Fibroblast of the conjunctiva (primary cell): Measurements from ENCODE around the gene TMEM203.
"Not testable (repeated sequence)": the region's sequence is repeated elsewhere in the genome, so short reads cannot be mapped to it uniquely, and the experiment has no call there.

ENCODE experiments used
- DNase-seq: peaks from one replicate; pipeline ENCODE4 v3.0.0-alpha.2; 2010; ENCODE audit warnings: low read depth

TMEM203 gene

DNA sequence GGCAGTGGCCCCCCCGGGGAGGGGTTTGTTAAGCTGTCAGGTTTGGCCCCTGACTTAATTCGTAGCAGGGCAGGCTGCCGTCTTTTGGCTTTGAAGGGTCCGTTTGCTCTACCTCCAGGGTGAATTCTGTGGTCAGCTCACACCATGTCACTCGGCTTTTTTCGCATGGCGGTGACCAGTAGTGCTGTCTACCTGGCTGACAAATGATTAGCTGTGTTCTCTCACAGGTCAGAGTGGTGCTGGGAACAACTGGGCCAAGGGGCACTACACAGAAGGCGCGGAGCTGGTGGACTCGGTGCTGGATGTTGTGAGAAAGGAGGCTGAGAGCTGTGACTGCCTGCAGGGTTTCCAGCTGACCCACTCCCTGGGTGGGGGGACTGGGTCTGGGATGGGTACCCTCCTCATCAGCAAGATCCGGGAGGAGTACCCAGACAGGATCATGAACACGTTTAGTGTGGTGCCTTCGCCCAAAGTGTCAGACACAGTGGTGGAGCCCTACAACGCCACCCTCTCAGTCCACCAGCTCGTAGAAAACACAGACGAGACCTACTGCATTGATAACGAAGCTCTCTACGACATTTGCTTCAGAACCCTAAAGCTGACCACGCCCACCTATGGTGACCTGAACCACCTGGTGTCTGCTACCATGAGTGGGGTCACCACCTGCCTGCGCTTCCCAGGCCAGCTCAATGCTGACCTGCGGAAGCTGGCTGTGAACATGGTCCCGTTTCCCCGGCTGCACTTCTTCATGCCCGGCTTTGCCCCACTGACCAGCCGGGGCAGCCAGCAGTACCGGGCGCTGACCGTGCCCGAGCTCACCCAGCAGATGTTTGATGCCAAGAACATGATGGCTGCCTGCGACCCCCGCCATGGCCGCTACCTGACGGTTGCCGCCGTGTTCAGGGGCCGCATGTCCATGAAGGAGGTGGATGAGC, 37.1 kb upstream of the TMEM203 start:
- no peak for DNase-seq

DNA sequence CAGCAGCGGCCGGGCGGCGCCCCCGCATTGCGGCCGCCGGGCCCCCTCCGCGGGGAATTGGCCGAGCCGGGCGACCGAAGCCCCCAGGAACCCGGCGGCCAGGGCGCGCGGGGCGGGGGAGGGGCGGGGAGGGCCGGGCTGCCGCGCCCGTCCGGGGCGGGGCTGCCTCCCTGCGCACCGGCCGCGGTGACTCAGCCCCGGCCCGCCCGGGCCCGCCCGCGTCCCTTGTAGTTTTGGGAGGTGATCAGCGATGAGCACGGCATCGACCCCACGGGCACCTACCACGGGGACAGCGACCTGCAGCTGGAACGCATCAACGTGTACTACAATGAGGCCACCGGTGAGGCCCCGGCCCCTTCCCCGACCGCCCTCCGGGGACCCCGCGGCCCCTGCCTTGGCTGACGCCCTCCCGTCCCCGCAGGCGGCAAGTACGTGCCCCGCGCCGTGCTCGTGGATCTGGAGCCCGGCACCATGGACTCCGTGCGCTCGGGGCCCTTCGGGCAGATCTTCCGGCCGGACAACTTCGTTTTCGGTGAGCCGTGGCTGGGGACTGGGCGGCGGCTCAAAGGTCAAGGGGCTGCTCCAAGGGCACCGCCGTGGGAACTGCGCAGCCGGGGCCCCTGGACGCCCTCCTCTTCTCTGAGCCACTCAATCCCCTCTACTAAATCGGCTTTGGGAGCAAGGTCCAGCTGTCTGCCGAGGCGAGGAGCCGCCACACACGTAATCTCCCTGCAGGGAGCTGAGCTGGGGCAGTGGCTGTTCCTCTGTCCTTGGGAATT, 36.2 kb upstream of the TMEM203 start:
- DNase-seq = peak; percentile 12

DNA sequence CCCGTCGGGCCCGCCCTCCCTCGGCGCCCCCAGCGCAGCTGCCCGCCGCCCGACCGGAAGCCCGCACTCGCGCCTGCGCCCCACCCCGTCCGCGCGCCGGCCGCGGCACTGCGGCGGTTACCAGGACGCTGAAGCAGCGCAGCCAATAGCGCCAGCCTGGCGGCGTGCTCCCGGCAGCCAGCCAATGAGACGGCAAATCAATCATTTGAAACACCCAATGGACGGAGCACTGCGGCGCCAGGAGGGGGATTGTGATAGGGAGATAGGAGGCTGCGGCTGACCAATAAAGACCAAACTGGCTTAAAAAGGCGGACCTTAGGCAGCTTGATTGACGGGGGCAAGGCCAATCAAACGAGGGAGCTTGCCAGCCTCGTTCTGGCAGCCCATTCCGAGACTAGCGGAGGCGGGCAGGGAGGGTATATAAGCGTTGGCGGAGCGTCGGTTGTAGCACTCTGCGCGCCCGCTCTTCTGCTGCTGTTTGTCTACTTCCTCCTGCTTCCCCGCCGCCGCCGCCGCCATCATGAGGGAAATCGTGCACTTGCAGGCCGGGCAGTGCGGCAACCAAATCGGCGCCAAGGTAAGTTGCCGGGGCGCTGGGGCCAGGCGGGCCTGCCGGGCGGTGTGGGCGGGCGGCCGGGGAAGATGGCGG, 35.5 kb upstream of the TMEM203 start, which contains the start of gene TUBB4B:
TSS of gene TUBB4B (plus strand) at position 447 of the 649 bp plus-strand sequence. CDS start at position 521, 74 bp downstream.
- peak; percentile 100 for DNase-seq

DNA sequence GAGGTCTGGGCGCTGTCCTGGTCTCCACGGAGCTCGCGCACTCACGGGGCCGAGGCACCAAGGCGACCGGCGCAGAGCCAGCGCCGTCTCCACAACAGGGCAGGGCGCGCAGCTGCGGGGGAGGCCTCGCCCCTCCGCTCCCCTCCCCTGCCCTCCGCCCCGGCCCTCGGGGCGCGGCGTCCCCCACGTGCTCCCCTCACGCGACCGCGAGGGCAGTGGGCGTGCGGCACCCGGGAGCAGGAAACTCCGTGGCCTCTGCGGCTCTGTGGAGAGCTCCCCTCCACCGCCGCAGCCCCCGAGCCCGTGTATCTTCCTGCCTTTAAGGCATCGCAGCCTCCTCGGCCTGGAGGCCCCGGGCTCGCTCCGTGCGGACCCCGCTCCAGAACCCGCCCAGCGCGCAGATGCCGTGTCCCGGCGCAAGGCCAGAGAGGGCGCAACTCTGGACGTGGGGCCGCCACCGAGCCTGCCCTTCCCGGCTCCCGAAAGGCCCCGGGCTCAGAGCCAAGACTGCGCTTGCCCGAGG, 34.9 kb upstream of the TMEM203 start:
- DNase-seq = peak; percentile 81

DNA sequence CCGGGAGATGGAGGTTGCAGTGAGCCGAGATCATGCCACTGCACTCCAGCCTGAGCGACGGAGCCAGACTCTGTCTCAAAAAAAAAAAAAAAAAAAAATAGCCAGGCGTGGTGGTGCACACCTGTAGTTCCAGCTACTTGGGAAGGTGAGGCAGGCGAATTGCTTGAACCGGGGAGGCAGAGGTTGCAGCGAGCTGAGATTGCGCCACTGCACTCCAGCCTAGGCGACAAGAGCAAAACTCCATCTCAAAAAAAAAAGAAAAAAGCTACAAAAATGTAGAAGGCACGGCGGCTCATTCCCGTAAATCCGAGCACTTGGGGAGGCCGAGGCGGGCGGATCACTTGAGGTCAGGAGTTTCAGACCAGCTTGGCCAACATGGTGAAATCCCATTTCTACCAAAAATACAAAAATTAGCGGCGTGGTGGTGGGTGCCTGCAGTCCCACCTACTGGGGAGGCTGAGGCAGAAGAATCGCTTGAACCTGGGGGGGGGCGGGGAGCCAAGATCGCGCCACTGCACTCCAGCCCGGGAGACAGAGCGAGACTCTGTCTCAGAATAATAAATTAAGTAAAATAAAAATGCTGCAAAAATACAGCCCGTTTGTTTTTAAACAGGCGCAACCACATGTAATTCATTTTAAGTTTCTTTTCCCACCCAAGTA, 34.2 kb upstream of the TMEM203 start:
- not testable (repeated sequence) for DNase-seq

DNA sequence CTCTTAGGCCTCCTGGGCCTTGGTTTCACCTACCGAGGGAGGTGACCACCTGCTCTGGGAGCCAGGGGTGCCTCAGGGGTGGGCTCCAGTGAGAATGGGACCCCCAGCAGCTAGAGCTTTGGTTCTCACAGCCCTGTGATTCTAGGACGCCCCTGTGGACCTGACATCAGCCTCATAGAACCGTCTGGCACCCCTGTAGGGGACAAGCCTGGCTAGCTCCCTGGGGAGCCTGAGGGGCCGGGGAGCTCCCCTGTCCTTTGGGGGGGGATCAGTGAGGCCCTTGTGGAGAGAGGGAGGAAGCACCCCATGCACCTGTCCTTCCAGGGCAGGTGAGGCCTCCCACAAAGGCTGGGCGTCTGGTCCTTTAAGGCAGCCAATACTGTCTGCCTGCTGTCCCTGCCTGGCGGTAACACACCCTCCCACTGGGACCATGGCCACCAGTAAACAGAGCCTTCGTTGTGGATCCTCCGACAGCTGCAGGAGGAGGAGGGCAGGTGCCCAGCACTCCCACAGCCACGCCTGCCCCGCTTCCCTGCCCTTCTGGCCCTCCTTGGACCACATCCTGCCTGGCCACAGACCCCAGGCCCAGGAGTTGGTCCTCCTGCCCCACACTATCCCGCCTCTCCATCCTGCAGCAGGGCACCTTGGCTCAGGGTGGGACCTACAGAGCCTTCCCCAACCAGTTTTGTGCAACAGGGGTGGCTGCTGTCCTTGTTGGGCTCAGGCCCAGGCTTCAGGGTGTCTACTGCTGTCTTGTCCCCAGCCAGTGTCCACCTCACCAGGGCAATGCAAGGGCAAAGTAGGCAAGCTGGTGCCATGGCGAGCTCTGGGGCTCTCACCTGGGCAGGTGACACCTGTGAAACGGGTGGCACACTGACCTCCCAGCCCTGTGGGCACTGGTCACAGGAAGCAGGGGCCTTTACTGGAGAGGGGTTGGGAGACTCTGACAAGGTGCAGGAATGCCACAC, 32.6 kb upstream of the TMEM203 start:
- DNase-seq = no peak

DNA sequence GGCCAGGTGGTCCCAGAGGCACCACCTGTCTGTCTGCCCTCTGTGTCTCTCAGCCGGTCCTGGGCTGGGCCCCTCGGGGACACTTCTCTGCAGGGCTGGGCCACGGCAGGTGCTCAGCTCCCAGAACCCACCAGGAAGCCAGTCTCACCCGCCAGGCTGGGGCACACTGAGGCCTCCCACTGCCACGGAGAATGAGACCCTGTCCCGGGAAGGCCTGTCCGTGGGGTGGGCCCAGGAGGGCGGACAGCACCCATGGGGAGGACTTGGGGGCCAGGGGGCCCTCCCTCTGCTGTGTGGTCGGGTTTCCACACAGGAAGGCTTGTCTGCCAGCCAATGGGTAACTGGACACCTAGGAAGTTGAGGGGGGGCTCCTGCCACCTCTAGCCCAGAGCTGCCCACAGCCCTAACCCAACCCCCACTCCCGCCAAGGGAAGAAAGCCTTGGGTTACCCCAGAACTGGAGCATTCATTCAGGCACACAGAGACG, 31.5 kb upstream of the TMEM203 start:
- DNase-seq = no peak

DNA sequence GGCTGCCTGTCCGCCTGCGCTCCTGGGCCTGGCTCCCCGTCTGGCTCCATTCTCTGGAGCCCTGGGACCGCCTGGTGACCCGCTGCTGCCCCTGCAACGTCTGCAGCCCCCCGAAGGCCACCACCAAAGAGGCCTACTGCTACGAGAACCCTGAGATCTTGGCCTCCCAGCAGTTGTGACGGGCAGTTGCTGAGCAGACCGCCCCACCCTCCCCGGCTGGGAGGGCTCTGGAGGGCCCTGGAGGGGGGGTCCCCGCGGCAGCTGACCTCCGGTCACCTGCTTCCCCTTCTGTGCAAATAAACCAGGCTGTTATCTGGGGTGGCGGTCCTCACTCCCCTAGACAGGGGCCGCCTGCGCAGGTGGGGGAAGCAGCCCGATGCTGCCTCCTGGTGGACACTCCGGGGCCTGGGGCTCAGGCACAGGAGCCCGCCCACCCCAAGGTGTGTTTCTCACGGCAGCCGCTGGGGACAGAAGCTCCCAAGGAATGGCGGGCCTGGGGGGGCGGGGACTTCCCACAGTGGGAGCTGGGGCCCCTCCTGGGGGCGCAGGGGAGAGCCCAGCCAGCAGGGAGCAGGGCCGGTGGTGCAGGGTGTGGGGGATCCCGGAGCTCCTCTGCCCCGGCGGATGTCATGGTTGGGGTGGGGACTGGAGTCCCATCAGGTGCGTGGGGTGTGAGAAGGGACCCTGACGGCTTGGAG, 30.9 kb upstream of the TMEM203 start:
- peak; percentile 51 for DNase-seq

DNA sequence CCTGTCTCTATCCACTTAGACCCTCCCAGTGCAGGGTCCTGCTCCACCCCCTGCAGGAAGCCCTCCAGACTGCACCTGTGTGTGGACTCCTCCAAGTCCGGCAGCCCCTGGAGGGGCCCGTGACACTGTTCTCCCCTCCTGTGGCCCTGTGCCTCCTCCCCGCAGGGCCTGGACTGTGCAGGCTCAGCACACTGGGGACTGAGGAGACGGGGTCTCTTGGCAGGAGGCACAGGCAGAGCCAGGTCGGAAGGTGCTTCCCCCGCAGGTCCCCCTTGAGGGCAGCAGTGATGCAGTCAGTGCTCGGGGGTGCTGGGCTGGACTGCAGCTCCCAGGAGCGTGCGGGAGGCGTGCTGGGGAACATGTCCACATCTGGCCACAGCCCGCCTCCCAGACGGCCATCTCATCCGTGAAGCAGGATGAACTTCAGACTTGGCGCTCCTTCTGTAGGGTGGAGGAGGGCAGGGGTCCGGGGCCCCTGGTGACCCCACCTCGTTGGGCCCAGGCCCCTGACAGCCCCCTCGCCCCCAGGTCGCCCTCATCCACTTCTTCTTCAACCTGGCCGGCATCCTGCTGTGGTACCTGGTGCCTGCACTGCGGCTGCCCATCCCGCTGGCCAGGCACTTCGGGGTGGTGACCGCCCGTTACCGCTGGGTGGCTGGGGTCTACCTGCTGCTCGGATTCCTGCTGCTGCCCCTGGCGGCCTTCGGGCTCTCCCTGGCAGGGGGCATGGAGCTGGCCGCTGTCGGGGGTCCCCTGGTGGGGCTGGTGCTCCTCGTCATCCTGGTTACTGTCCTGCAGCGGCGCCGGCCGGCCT, 30.2 kb upstream of the TMEM203 start:
- DNase-seq = no peak

DNA sequence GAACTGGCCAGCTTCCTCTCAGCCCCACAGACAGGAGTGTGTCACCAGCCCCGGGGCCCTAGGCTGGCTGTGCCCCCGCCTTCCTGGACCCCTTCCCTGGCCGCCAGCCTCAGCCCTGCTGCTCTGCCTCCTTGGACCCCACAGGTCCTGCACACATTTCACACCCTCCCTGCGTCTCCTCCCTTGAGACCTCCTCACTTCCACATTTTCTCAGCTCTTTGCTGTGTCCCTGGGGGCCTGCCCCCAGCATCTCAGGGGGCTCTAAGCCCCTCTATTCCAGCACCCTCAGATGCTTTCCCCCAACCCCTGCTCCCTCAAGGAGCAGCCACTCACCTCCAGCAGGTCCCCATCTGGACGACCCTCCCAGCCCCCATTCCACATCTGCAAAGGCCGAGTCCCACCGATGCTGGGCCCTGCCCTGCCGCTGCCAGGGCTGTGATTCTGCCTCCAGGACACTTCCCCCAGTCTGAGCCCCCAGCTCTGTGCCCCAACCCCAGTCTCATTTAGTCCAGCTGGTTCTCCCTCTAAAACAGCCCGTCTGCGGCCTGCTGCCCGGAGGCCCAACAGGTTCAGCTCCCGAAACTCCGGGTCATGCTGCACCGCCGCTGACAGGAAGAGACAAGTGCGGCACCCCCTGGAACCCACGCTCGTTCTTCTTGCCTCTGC, 29.4 kb upstream of the TMEM203 start:
- DNase-seq = no peak

DNA sequence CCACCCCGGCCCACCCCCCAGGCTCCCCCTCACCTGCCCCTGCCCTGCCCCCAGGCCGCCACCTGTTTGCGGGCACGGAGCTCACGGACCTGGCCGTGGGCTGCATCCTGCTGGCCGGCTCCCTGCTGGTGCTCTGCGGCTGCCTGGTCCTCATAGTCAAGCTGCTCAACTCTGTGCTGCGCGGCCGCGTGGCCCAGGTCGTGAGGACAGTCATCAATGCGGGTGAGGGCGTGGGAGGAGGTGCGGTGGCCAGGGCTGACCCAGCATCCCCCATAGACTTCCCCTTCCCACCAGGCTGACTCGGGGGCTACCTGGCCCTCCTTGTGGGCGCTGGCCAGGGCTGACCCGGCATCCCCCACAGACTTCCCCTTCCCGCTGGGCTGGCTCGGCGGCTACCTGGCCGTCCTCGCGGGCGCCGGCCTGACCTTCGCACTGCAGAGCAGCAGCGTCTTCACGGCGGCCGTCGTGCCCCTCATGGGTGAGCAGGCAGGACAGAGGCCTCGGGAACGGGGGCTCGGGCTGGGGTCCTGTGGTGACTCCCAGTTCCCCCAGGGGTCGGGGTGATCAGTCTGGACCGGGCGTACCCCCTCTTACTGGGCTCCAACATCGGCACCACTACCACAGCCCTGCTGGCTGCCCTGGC, 28.7 kb upstream of the TMEM203 start:
- no peak for DNase-seq

DNA sequence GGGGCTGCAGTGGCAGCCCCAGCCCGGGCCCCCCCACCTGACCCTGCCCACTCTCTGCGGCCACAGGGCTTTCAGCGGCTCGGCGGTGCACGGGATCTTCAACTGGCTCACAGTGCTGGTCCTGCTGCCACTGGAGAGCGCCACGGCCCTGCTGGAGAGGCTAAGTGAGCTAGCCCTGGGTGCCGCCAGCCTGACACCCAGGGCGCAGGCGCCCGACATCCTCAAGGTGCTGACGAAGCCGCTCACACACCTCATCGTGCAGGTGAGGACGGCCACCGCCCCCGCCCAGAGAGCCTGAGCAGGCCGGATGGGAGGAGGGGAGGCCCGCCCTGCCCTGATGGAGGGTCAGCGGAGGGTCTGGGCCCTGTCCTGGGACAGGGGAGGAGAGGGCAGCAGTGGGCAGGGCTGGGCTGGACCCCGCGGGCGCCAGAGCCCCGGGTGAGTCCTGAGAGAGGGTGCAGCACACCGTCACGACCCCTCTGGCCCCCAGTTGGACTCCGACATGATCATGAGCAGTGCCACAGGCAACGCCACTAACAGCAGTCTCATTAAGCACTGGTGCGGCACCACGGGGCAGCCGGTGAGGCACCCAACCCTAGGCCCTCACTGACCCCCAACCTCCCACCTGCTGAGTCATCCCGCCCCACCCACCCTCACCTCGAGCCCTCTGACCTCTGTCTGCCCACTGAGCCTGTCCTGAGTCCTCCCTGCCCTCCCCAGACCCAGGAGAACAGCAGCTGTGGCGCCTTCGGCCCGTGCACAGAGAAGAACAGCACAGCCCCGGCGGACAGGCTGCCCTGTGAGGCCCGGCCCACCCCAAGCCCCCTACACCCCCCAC, 27.9 kb upstream of the TMEM203 start:
- DNase-seq = no peak

DNA sequence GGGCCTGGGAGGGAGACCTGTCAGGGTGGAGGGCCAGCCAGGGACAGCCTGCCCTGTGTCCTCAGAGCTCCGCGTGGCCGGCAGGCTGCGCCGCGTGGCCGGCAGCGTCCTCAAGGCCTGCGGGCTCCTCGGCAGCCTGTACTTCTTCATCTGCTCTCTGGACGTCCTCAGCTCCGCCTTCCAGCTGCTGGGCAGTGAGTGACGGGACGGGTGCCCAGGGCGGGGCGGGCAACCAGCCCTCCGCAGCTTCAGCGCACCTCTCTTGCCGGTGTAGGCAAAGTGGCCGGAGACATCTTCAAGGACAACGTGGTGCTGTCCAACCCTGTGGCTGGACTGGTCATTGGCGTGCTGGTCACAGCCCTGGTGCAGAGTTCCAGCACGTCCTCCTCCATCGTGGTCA, 27.1 kb upstream of the TMEM203 start:
- no peak for DNase-seq

DNA sequence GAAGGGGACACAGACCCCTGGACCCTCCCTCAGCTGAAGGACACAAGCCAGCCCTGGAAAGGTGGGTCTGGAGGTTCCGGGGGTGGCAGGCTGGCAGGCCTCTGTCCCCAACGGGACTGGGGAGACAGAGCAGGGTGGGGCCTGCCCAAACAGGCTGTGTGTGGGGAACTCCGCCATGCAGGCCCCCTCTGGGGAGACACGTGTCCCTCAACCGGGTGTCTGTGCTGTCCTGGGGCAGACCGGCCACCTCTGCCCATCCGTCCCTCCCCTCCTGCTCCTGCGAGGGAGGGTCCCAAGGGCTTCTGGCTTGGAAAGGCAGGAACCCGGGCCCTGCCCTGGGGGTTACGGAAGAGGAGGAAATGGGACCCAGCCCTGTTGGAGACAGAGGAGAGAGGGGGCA, 26.7 kb upstream of the TMEM203 start:
- DNase-seq = no peak

DNA sequence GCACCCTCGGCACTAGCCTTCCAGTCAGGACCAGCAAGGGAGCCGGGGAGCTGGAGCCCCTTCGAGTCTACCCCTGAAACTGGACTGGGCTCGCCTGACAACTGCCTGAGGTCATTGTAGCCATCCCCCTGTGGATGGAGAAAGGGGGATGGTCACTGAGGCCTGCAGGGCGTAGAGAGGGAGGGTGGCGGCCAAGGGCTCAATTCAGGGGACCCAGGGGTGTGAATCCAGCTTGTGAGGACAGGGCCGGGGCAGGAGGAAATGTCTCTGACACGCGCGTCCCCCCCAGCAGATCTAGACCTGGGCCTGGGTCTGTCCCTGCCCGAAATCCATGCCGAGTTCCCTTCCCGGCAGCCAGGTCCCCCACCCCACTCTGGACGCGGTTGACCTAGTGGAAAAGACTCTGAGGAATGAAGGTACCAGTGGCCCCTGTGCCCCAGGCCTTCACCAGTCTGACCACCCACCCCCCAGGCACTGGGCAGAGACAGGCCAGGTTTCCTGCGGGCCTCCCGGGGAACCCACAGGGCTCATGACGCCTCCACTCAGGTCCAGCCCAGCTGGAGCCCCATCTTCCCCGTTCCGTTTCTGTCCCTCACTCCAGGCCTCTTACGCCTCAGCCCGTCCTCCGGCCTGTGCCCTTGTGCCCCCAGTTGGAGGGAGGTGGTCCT, 26.1 kb upstream of the TMEM203 start:
- no peak for DNase-seq

DNA sequence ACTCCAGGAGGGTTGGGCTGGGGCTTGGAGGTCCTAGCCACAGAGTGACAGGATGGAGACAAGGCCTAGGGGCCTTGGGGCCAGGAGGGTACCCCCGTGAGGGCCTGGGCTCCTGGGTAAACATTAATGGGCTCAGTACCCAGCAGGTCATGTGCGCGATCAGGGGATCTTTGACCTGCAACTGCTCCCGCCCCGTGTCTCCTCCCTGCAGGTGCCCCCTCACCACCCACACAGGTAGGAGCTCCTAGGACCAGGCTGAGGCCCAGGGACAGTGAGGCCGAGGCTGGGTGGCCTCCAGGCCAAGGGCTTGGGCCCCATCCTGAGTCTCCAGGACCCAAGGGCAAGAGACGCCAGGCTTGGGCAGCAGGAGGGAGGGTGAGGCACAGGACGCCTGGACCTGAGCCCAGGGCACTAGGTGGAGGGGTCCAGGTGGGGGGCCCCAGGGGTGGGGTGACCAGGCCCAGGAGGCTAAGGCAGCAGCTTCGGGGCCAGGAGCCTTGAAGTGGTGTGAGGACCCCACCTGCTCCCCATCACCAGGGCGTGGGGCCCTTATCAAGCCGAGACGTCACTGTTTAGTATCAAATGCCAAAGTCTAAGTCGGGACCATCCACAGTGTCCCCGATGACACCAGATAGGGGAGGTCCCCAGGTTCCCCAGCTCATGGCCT, 25.4 kb upstream of the TMEM203 start, which contains the start of gene SLC34A3:
TSS of gene SLC34A3 (plus strand) at position 197 of the 667 bp plus-strand sequence. CDS start 802 bp downstream, outside the sequence.
- DNase-seq = no peak
